GM18502 (cell line): ENCODE measurements around the gene CHN1.

Experiments
- ATAC-seq: cut with Tn5 transposase; IDR thresholded peaks from one replicate; pipeline ENCODE4 v1.9.1; 2021; ENCODE audit warnings: mild to moderate bottlenecking; ENCODE audit not compliant: unreplicated experiment, poor library complexity

The CHN1 gene

GRCh38 chr2:174977364-174977763 lies 27.8 kb downstream of the CHN1 start:
- ATAC-seq = no peak

- no peak for ATAC-seq
Measured at GRCh38 chr2:174974131-174974530, 31.1 kb downstream of the CHN1 start.

GRCh38 chr2:174972924-174973323 lies 32.3 kb downstream of the CHN1 start:
- no peak for ATAC-seq

- no peak for ATAC-seq
Measured at GRCh38 chr2:174971868-174972781, 33.1 kb downstream of the CHN1 start.

GRCh38 chr2:174970092-174970491 lies 35.1 kb downstream of the CHN1 start:
- ATAC-seq = no peak

GRCh38 chr2:174969091-174969734 lies 36.0 kb downstream of the CHN1 start:
- no peak for ATAC-seq

GRCh38 chr2:174967691-174968260 lies 37.4 kb downstream of the CHN1 start:
- no peak for ATAC-seq

- no peak for ATAC-seq
Measured at GRCh38 chr2:174967086-174967485, 38.1 kb downstream of the CHN1 start.

- no peak for ATAC-seq
Measured at GRCh38 chr2:174965992-174966744, 39.0 kb downstream of the CHN1 start.

- no peak for ATAC-seq
Measured at GRCh38 chr2:174965551-174965950, 39.6 kb downstream of the CHN1 start.

GRCh38 chr2:174964404-174964803 lies 40.8 kb downstream of the CHN1 start:
- ATAC-seq = no peak

- ATAC-seq = no peak
Measured at GRCh38 chr2:174963437-174964400, 41.5 kb downstream of the CHN1 start.

- no peak for ATAC-seq
Measured at GRCh38 chr2:174959787-174960186, 45.4 kb downstream of the CHN1 start.

- no peak for ATAC-seq
Measured at GRCh38 chr2:174957050-174957449, 48.1 kb downstream of the CHN1 start.

GRCh38 chr2:174952607-174953006 lies 52.6 kb downstream of the CHN1 start:
- ATAC-seq = no peak

- no peak for ATAC-seq
Measured at GRCh38 chr2:174951745-174952144, 53.4 kb downstream of the CHN1 start.

GRCh38 chr2:174949988-174950687 lies 55.0 kb downstream of the CHN1 start:
- no peak for ATAC-seq

- no peak for ATAC-seq
Measured at GRCh38 chr2:174945601-174946260, 59.5 kb downstream of the CHN1 start.
